AG08395 (cell line): Measurements from ENCODE around the gene NADSYN1.
A peak's percentile ranks its signal among the peaks of the same experiment; 100 is the strongest.

ENCODE experiments used
- DNase-seq: peaks from one replicate; pipeline ENCODE4 v3.0.0; 2012; ENCODE audit warnings: mixed read lengths, low spot score

Gene NADSYN1

GRCh38 chr11:71433648-71434450 lies 19.2 kb upstream of the NADSYN1 start:
- no peak for DNase-seq

GRCh38 chr11:71434576-71435130 lies 18.4 kb upstream of the NADSYN1 start:
- DNase-seq = no peak

- DNase-seq = no peak
These were observed 17.6 kb upstream of the NADSYN1 start for GRCh38 chr11:71435278-71435951.

GRCh38 chr11:71436861-71437260 lies 16.1 kb upstream of the NADSYN1 start:
- DNase-seq = no peak

- DNase-seq = no peak
These were observed 15.6 kb upstream of the NADSYN1 start for GRCh38 chr11:71437399-71437798.

GRCh38 chr11:71437879-71438278 lies 15.1 kb upstream of the NADSYN1 start:
- no peak for DNase-seq

- no peak for DNase-seq
These were observed 14.4 kb upstream of the NADSYN1 start for GRCh38 chr11:71438650-71439049.

GRCh38 chr11:71440021-71440755 lies 12.8 kb upstream of the NADSYN1 start:
- no peak for DNase-seq

- no peak for DNase-seq
These were observed 11.8 kb upstream of the NADSYN1 start for GRCh38 chr11:71441251-71441650.

GRCh38 chr11:71442123-71442522 lies 10.9 kb upstream of the NADSYN1 start:
- no peak for DNase-seq

GRCh38 chr11:71442880-71443279 lies 10.1 kb upstream of the NADSYN1 start:
- no peak for DNase-seq

- no peak for DNase-seq
These were observed 9.1 kb upstream of the NADSYN1 start for GRCh38 chr11:71443736-71444445.

GRCh38 chr11:71444811-71445210 lies 8.2 kb upstream of the NADSYN1 start:
- no peak for DNase-seq

- no peak for DNase-seq
These were observed 6.9 kb upstream of the NADSYN1 start for GRCh38 chr11:71446150-71446549.

GRCh38 chr11:71446942-71447688 lies 5.9 kb upstream of the NADSYN1 start:
- peak; percentile 63 for DNase-seq

- DNase-seq = no peak
These were observed 5.2 kb upstream of the NADSYN1 start for GRCh38 chr11:71447791-71448256.

GRCh38 chr11:71448257-71449171 lies 4.5 kb upstream of the NADSYN1 start, which contains the start of gene DHCR7:
DHCR7 (minus strand) TSS chr11:71448393; CDS start chr11:71444952, 3,441 bp downstream.
- peak; percentile 98 for DNase-seq

- DNase-seq = no peak
These were observed 3.4 kb upstream of the NADSYN1 start for GRCh38 chr11:71449596-71449995.

GRCh38 chr11:71450507-71450906 lies 2.5 kb upstream of the NADSYN1 start:
- no peak for DNase-seq

- no peak for DNase-seq
These were observed 2.1 kb upstream of the NADSYN1 start for GRCh38 chr11:71450939-71451338.
